Measurements from ENCODE around the gene RORB.

Gene RORB

DNA sequence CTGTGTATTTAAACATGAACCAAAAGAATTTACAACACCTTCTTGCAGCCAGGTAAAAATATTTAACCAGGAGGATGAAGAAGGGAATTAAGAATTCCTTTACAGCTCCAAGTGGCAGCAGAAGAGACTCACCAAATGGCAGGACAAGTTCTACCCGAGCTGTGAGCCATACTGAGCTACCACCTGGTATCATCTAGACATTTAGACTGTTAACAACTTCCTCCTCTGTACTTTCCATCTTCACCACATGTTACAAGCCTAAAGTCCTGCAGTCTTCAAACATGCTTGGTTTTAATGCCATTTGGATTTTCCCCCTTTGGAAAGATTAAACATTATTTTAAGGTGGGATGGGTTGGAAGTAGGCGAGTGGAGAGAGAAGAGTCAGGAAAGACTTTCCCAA is 200.4 kb downstream of the RORB start:
- DNase-seq (ENCODE audit: low read depth) = no peak
- TF ChIP-seq CTCF (IDR thresholded peaks at IDR 0.05; ENCODE audit: control insufficient read depth, extremely low read depth, insufficient read depth) = no peak
- no peak overlapping the region for H3K4me3 ChIP-seq (ENCODE audit: low read depth, low read length)

- TF ChIP-seq CTCF (IDR thresholded peaks at IDR 0.05; ENCODE audit: control insufficient read depth, extremely low read depth, insufficient read depth) = no peak
- no peak overlapping the region for H3K4me3 ChIP-seq (ENCODE audit: low read depth, low read length)
- no peak for DNase-seq (ENCODE audit: low read depth)
These were observed 214.2 kb downstream of the RORB start for GRCh38 chr9:74711341-74711740.

- H3K4me3 ChIP-seq (ENCODE audit: low read depth, low read length) = no peak overlapping the region
- no peak for DNase-seq (ENCODE audit: low read depth)
- no peak for TF ChIP-seq CTCF (IDR thresholded peaks at IDR 0.05; ENCODE audit: control insufficient read depth, extremely low read depth, insufficient read depth)
These were observed 221.6 kb downstream of the RORB start for GRCh38 chr9:74718709-74719108.

- no peak overlapping the region for H3K4me3 ChIP-seq (ENCODE audit: low read depth, low read length)
- no peak for TF ChIP-seq CTCF (IDR thresholded peaks at IDR 0.05; ENCODE audit: control insufficient read depth, extremely low read depth, insufficient read depth)
- DNase-seq (ENCODE audit: low read depth) = no peak
These were observed 222.2 kb downstream of the RORB start for GRCh38 chr9:74719306-74719705.

- TF ChIP-seq CTCF (IDR thresholded peaks at IDR 0.05; ENCODE audit: control insufficient read depth, extremely low read depth, insufficient read depth) = no peak
- DNase-seq (ENCODE audit: low read depth) = no peak
- no peak overlapping the region for H3K4me3 ChIP-seq (ENCODE audit: low read depth, low read length)
These were observed 224.8 kb downstream of the RORB start for GRCh38 chr9:74721696-74722660.

GRCh38 chr9:74724317-74724716 is 227.2 kb downstream of the RORB start:
- no peak overlapping the region for H3K4me3 ChIP-seq (ENCODE audit: low read depth, low read length)
- DNase-seq (ENCODE audit: low read depth) = no peak

More at GRCh38 chr9:74724317-74724716, 227.2 kb downstream of the RORB start:
- TF ChIP-seq CTCF (IDR thresholded peaks at IDR 0.05; ENCODE audit: control insufficient read depth, extremely low read depth, insufficient read depth) = no peak
